Lower leg skin (tissue), 3 donors: ENCODE results near the gene EEF1A1.

Source experiments
- POLR2A ChIP-seq, 2 donors: fragments of 450-650 bp; IDR thresholded peaks; one replicate each; pipeline ENCODE4 v1.6.1; 2016 to 2017; ENCODE audit warnings: antibody characterized with exemption in 2 of 2, mild to moderate bottlenecking in 1 of 2, moderate library complexity in 1 of 2
- TF ChIP-seq, protein P1 (sequence below), 3 donors: fragments of 450-650 bp; IDR thresholded peaks; one replicate each; pipeline ENCODE4 v1.5.1; 2016; ENCODE audit warnings: antibody characterized with exemption in 3 of 3, mild to moderate bottlenecking in 3 of 3, moderate library complexity in 2 of 3

DNA sequence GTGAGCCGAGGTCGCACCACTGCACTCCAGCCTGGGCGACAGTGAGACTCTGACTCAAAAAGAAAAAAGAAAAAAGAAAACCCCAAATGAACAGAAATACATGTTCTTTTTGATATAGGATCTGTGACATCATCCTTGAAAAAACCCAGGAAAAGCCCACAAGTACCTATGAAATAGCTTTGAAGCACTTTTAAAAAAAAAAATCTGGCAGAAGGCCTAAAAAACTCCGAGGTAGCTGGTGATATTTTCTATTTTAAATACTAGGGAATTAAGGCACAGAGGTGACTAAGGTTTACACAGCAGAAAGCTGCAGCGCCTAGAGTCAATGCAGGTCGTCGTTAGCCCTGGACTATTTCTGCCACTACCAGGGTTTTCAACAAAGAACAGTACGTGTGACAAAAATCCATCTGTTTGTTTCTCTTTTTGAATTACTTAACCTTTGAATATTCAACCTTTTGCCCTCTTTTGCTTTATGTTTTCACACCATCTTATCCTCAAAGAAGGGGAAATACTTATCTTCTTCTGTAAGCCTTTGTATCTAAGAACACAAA is 39.4 kb upstream of the EEF1A1 start:
- TF ChIP-seq, protein P1, sequence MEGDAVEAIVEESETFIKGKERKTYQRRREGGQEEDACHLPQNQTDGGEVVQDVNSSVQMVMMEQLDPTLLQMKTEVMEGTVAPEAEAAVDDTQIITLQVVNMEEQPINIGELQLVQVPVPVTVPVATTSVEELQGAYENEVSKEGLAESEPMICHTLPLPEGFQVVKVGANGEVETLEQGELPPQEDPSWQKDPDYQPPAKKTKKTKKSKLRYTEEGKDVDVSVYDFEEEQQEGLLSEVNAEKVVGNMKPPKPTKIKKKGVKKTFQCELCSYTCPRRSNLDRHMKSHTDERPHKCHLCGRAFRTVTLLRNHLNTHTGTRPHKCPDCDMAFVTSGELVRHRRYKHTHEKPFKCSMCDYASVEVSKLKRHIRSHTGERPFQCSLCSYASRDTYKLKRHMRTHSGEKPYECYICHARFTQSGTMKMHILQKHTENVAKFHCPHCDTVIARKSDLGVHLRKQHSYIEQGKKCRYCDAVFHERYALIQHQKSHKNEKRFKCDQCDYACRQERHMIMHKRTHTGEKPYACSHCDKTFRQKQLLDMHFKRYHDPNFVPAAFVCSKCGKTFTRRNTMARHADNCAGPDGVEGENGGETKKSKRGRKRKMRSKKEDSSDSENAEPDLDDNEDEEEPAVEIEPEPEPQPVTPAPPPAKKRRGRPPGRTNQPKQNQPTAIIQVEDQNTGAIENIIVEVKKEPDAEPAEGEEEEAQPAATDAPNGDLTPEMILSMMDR (IDR thresholded peaks at IDR 0.05) = no peak
- TF ChIP-seq POLR2A (IDR thresholded peaks at IDR 0.05) = no peak
